H9 (cell line): ENCODE results near the gene CPSF6. TPM values are rescaled to one million over a fixed set of nuclear protein-coding genes. Genes with fewer than 3 reads are reported as not detected.

ENCODE experiments used
- DNase-seq: peaks from one replicate; pipeline ENCODE4 v3.0.0-alpha.2; 2017
- H2AFZ ChIP-seq: one replicate; pipeline ENCODE4 v1.6.1; 2013; ENCODE audit warnings: mild to moderate bottlenecking, low read length, control low read depth, moderate library complexity
- H2AK5ac ChIP-seq: 2 replicates; pipeline ENCODE4 v1.6.1; 2013; ENCODE audit warnings: low read length, control low read depth, mixed read lengths; ENCODE audit not compliant: insufficient read length
- H2BK120ac ChIP-seq: one replicate; pipeline ENCODE4 v1.6.1; 2013; ENCODE audit warnings: low read depth, mild to moderate bottlenecking, low read length, control low read depth, inconsistent platforms; ENCODE audit not compliant: poor library complexity, severe bottlenecking
- H2BK12ac ChIP-seq: 2 replicates; pipeline ENCODE4 v1.6.1; 2013; ENCODE audit warnings: low read length, control low read depth, mixed read lengths, low read depth; ENCODE audit not compliant: insufficient read length
- H2BK15ac ChIP-seq: 2 replicates; pipeline ENCODE4 v1.6.1; 2013; ENCODE audit warnings: low read depth, low read length, control low read depth
- H2BK20ac ChIP-seq: one replicate; pipeline ENCODE4 v1.6.1; 2013; ENCODE audit warnings: low read depth, mild to moderate bottlenecking, low read length, control low read depth, inconsistent platforms; ENCODE audit not compliant: poor library complexity, severe bottlenecking
- H2BK5ac ChIP-seq: 2 replicates; pipeline ENCODE4 v1.6.1; 2013; ENCODE audit warnings: low read length, control low read depth, mixed read lengths; ENCODE audit not compliant: insufficient read length
- H3K14ac ChIP-seq: 2 replicates; pipeline ENCODE4 v1.6.1; 2013; ENCODE audit warnings: low read length, control low read depth; ENCODE audit not compliant: insufficient read depth
- H3K18ac ChIP-seq: 2 replicates; pipeline ENCODE4 v1.6.1; 2013; ENCODE audit warnings: low read depth, mild to moderate bottlenecking, mixed read lengths, low read length, control low read depth; ENCODE audit not compliant: insufficient read length
- H3K23ac ChIP-seq: 2 replicates; pipeline ENCODE4 v1.6.1; 2013; ENCODE audit warnings: low read length, control low read depth, mixed read lengths, low read depth; ENCODE audit not compliant: insufficient read length
- H3K23me2 ChIP-seq: 2 replicates; pipeline ENCODE4 v1.6.1; 2013; ENCODE audit warnings: low read depth, mild to moderate bottlenecking, mixed read lengths, low read length, control low read depth; ENCODE audit not compliant: insufficient read length, poor library complexity, severe bottlenecking
- H3K27ac ChIP-seq: 2 replicates; pipeline ENCODE4 v1.5.1; 2013; ENCODE audit warnings: low read length, control low read depth, mixed read lengths, low read depth; ENCODE audit not compliant: insufficient read length
- H3K27me3 ChIP-seq: 2 replicates; pipeline ENCODE4 v1.6.1; 2013; ENCODE audit warnings: low read length, control low read depth, inconsistent platforms; ENCODE audit not compliant: insufficient read depth
- H3K4ac ChIP-seq: 2 replicates; pipeline ENCODE4 v1.6.1; 2013; ENCODE audit warnings: low read depth, mild to moderate bottlenecking, control low read depth, inconsistent platforms, low read length, moderate library complexity
- H3K4me1 ChIP-seq: 2 replicates; pipeline ENCODE4 v1.6.1; 2013; ENCODE audit warnings: low read length, control low read depth, inconsistent platforms; ENCODE audit not compliant: insufficient read depth
- H3K4me2 ChIP-seq: 2 replicates; pipeline ENCODE4 v1.6.1; 2013; ENCODE audit warnings: low read length, control low read depth, mixed read lengths; ENCODE audit not compliant: insufficient read length, insufficient read depth
- H3K56ac ChIP-seq: 2 replicates; pipeline ENCODE4 v1.6.1; 2013; ENCODE audit warnings: low read depth, mild to moderate bottlenecking, mixed read lengths, low read length, control low read depth; ENCODE audit not compliant: insufficient read length
- H3K79me1 ChIP-seq: 2 replicates; pipeline ENCODE4 v1.6.1; 2013; ENCODE audit warnings: low read depth, mild to moderate bottlenecking, moderate library complexity, low read length, control low read depth, inconsistent platforms; ENCODE audit not compliant: insufficient read depth, poor library complexity, severe bottlenecking
- H3K79me2 ChIP-seq: 2 replicates; pipeline ENCODE4 v1.6.1; 2013; ENCODE audit warnings: low read length, control low read depth, inconsistent platforms; ENCODE audit not compliant: insufficient read depth
- H3K9ac ChIP-seq: 2 replicates; pipeline ENCODE4 v1.6.1; 2013; ENCODE audit warnings: low read length, control low read depth, mixed read lengths; ENCODE audit not compliant: insufficient read length; ENCODE audit errors: extremely low read depth
- H3K9me3 ChIP-seq: one replicate; pipeline ENCODE4 v1.6.1; 2013; ENCODE audit warnings: low read depth, low read length, inconsistent platforms; ENCODE audit not compliant: control insufficient read depth
- H3T11ph ChIP-seq: one replicate; pipeline ENCODE4 v1.6.1; 2013; ENCODE audit warnings: mild to moderate bottlenecking, low read length, control low read depth, inconsistent platforms
- H4K20me1 ChIP-seq: one replicate; pipeline ENCODE4 v1.6.1; 2013; ENCODE audit not compliant: control insufficient read depth, insufficient read length, insufficient read depth
- H4K5ac ChIP-seq: 2 replicates; pipeline ENCODE4 v1.6.1; 2013; ENCODE audit warnings: low read depth, mild to moderate bottlenecking, mixed read lengths, low read length, control low read depth; ENCODE audit not compliant: insufficient read length
- H4K8ac ChIP-seq: replicated peaks from 2 replicates; pipeline ENCODE4 v1.6.1; 2013; ENCODE audit warnings: low read length, control low read depth, mixed read lengths, low read depth; ENCODE audit not compliant: insufficient read length
- H4K91ac ChIP-seq: 2 replicates; pipeline ENCODE4 v1.6.1; 2013; ENCODE audit warnings: low read depth, mild to moderate bottlenecking, moderate library complexity, mixed read lengths, low read length, control low read depth; ENCODE audit not compliant: insufficient read length
- H3K27ac Mint-ChIP-seq, 3 experiments: 2 replicates in 2 of 3; 3 replicates in 1 of 3; pipeline ENCODE4 v1.8.0; 2020 to 2021; ENCODE audit warnings: mixed read lengths in 3 of 3, mild to moderate bottlenecking in 1 of 3, moderate library complexity in 1 of 3
- H3K27me3 Mint-ChIP-seq: 2 replicates; pipeline ENCODE4 v1.8.0; 2021; ENCODE audit warnings: low read depth, mild to moderate bottlenecking, moderate library complexity, mixed read lengths
- H3K36me3 Mint-ChIP-seq, 3 experiments: 2 replicates in 2 of 3; 3 replicates in 1 of 3; pipeline ENCODE4 v1.8.0; 2020 to 2021; ENCODE audit warnings: low read depth in 3 of 3, mixed read lengths in 3 of 3; ENCODE audit not compliant: insufficient read depth in 1 of 3
- H3K4me1 Mint-ChIP-seq, 2 experiments: 2 replicates each; pipeline ENCODE4 v1.8.0; 2020; ENCODE audit warnings: mixed read lengths in 2 of 2
- H3K4me3 Mint-ChIP-seq, 2 experiments: 2 replicates in 1 of 2; 3 replicates in 1 of 2; pipeline ENCODE4 v1.8.0; 2020 to 2021; ENCODE audit warnings: mild to moderate bottlenecking in 2 of 2, mixed read lengths in 2 of 2, moderate library complexity in 1 of 2
- H3K9me3 Mint-ChIP-seq, 2 experiments: 2 replicates in 1 of 2; 3 replicates in 1 of 2; pipeline ENCODE4 v1.8.0; 2020; ENCODE audit warnings: mild to moderate bottlenecking in 2 of 2, mixed read lengths in 2 of 2, moderate library complexity in 1 of 2
- CTCF ChIP-seq: fragments of 200-600 bp; sonication (generic); conservative IDR thresholded peaks from 3 replicates; pipeline ENCODE4 v1.8.0; 2021; ENCODE audit warnings: antibody characterized with exemption, mild to moderate bottlenecking
- WGBS: extraction: QIAGEN DNeasy Blood & Tissue Kit; methylation state at CpG from one replicate; pipeline ENCODE4 v1.1.7; 2013; ENCODE audit warnings: missing lambda C conversion rate, low lambda C conversion rate, mixed read lengths; ENCODE audit not compliant: insufficient read length; ENCODE audit errors: extremely low coverage; 5-methylcytosine and 5-hydroxymethylcytosine counted together
- total RNA-seq: library from RNA; stranded (reverse); gene quantifications from 2 replicates; pipeline ENCODE4 v1.2.1, GENCODE V29; 2021

The CPSF6 gene
- total RNA-seq, 1 experiment from 2014 or later = 183 TPM

- WGBS = no CpG with 5 or more reads among the region's 1 CpG
- Histone ChIP-seq H2AK5ac (no peak overlapping the region), H3K79me2 (no peaks in the 10 kb centered on the region), H2BK12ac (no peak overlapping the region), H3K4ac (no peak overlapping the region), H3K9ac (no peak overlapping the region), H3T11ph (no peak overlapping the region), H2BK15ac (no peak overlapping the region), H2BK5ac (no peak overlapping the region), H3K18ac (no peak overlapping the region), H3K23ac (no peak overlapping the region), H2BK20ac (no peak overlapping the region), H4K5ac (no peak overlapping the region), H2BK120ac (no peak overlapping the region), H3K4me2 (no peak overlapping the region), H3K27ac (no peak overlapping the region), H4K8ac (no peak overlapping the region), H4K20me1 (no peaks in the 10 kb centered on the region), H3K79me1 (no peaks in the 10 kb centered on the region), H4K91ac (no peak overlapping the region), H3K9me3 (no peaks in the 10 kb centered on the region), H3K14ac (no peak overlapping the region), H3K23me2 (no peaks in the 10 kb centered on the region), H3K4me1 (no peaks in the 10 kb centered on the region), H2AFZ (no peak overlapping the region), H3K56ac (no peak overlapping the region), H3K27me3 (no peaks in the 10 kb centered on the region)
- Mint-ChIP-seq H3K27ac (no peak overlapping the region), H3K4me1 (no peaks in the 10 kb centered on the region), H3K36me3 (peaks cover 0 to 3% (median 0%) of the 10 kb centered on the region in 3 experiments; a peak in 4 of 7 replicates), H3K27me3 (no peaks in the 10 kb centered on the region; the same call in 1 of the 2 replicates), H3K4me3 (no peak overlapping the region), H3K9me3 (peaks cover 10 to 23% of the 10 kb centered on the region in 2 experiments; a peak in 4 of 5 replicates)
- no peak for DNase-seq
- TF ChIP-seq CTCF = no peak
Measured at GRCh38 chr12:69304284-69304683, 64.9 kb downstream of the CPSF6 start.
